NCI-H1048 (cell line): Measurements from ENCODE around the gene LRBA.

Source experiments
- DNase-seq: peaks from one replicate; lab custom pipeline; 2025; lab: John Stamatoyannopoulos, UW

LRBA gene

GRCh38 chr4:150586162-150586810 lies 428.8 kb downstream of the LRBA start:
- no peak for DNase-seq

GRCh38 chr4:150585611-150586010 lies 429.5 kb downstream of the LRBA start:
- no peak for DNase-seq

- no peak for DNase-seq
Measured at GRCh38 chr4:150584111-150584915, 430.8 kb downstream of the LRBA start.

GRCh38 chr4:150583287-150584110 lies 431.6 kb downstream of the LRBA start:
- DNase-seq, result no peak

DNA sequence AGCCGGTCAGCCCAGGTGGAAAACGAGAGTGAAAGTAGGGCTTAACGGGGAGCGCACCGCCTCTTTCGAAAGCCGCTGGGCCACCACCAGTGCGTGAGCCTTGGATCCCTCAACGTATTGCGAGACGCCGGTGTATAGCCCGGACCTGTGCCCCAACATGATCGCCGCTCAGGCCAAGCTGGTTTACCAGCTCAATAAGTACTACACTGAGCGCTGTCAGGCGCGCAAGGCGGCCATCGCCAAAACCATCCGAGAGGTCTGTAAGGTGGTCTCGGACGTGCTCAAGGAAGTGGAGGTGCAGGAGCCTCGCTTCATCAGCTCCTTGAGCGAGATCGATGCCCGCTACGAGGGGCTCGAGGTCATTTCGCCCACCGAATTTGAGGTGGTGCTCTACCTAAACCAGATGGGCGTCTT lies 432.2 kb downstream of the LRBA start:
- no peak for DNase-seq

GRCh38 chr4:150582146-150582872 lies 432.8 kb downstream of the LRBA start, which contains the start of gene MAB21L2:
TSS of gene MAB21L2 (plus strand) at chr4:150582151. CDS start at chr4:150583030, 879 bp downstream.
- DNase-seq, result no peak

- DNase-seq, result no peak
Measured at GRCh38 chr4:150581641-150582051, 433.4 kb downstream of the LRBA start.

DNA sequence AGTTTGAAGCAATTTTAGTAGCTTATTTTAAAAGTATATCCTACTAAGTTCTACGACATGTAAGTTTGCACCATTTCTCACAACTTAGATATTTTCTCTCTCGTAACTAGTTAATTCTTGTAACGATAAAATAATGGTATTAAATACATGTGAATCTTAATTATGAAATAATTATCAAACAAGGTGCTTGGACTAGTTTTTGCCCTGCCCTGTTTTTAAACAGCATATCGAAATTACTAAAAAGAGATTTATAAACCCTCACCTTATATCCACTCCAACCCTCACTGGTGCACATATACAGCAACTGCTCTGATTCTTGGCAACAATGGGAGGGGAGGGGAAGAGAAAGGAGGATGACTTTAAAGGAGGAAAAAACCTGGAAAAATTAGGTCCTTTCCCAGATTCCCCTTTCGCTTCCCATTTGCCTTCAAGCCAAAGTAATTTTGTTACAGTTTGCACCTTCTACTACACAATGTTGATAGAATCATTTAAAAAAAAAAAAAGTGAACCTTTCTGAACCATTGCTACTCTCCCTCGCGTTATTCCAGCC lies 434.0 kb downstream of the LRBA start:
- no peak for DNase-seq

GRCh38 chr4:150580306-150580705 lies 434.8 kb downstream of the LRBA start:
- DNase-seq, result no peak

DNA sequence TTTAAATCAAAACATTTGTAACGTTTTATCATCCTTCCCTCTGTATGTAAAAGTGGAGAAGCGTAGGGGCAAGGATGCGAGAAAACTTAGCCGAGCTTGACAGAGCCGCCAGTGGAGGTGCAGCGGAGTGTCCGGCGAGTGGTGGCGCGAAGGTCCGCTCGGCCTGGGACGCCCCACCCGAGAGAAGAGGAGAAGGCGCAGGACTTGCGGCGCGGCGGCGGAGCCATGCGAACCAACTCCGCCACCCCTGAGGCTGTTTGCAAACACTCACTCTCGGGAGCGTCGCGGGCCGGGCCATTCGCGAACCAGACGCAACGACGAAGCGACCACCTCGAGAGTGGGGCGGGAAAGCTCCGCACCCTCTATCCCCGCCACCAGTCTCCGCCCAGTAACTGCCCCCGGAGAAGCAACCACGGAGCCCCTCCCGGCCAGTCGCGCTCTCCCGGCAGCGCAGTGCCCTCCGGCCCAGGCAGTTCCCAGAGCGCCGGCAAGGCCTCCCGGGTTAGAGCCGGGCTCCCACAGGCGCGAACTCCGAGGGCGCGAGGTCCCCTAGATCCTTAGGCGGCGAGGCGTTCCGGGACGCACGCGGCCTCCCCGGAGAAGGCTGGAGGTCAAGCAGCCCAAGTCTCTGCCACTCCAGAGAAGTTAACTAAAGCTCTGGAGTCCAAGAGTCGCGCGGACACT lies 435.4 kb downstream of the LRBA start:
- no peak for DNase-seq

GRCh38 chr4:150578745-150579501 lies 436.2 kb downstream of the LRBA start:
- no peak for DNase-seq

DNA sequence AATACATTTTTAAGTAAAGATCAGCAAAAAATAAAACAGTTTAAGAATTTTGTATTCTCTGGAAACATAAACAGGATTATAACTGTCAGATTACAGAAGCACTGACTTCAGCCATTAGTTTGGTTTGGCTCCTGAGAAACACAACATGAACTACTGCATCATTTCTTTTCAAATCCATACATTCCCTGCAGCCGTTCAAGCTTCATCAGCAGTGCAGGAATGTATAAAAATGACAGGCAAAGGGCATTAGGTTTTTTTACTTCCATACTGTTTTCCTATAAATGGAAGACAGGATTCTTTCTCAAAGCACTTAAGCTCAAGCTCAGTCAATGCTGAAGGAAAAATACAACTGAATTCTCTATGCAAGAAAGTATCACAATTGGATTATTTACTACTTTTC lies 437.3 kb downstream of the LRBA start:
- no peak for DNase-seq

- DNase-seq, result no peak
Measured at GRCh38 chr4:150574678-150575077, 440.4 kb downstream of the LRBA start.

- DNase-seq, result no peak
Measured at GRCh38 chr4:150573534-150573933, 441.6 kb downstream of the LRBA start.

- DNase-seq, result no peak
Measured at GRCh38 chr4:150572704-150573504, 442.2 kb downstream of the LRBA start.

- no peak for DNase-seq
Measured at GRCh38 chr4:150570862-150571261, 444.2 kb downstream of the LRBA start.

- DNase-seq, result no peak
Measured at GRCh38 chr4:150569998-150570535, 445.0 kb downstream of the LRBA start.

GRCh38 chr4:150569384-150569987 lies 445.6 kb downstream of the LRBA start:
- DNase-seq, result no peak

DNA sequence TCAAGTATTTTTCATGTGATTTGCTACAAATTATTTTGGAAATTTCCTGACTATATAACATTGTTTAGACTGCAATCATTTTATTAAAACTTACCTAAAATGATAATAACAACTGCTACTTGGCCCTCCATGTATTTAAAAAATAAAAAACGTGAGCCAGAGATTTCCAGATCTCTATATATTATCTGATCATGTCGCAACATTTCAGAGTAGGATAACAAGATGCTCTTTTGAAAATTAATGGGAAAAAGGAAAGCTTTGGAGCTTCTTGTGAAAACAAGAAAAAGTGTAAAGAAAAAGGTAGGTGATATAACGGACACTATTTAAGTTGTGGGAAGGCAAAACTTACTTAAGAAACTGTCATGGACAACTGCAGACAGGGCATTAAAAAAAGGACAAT lies 448.0 kb downstream of the LRBA start:
- DNase-seq, result no peak
